GM08714 (cell line): ENCODE measurements around the gene DEGS2.

Source experiments
- H3K4me3 ChIP-seq: fragments of 200-500 bp; sonication (Bioruptor generic); 2 replicates; pipeline ENCODE4 v1.5.1; 2014; ENCODE audit warnings: mild to moderate bottlenecking, low read length, inconsistent platforms
- ZNF274 ChIP-seq: IDR thresholded peaks from 2 replicates; pipeline ENCODE4 v1.6.1; 2012; ENCODE audit warnings: mild to moderate bottlenecking, low read depth, low read length

DEGS2 gene

DNA sequence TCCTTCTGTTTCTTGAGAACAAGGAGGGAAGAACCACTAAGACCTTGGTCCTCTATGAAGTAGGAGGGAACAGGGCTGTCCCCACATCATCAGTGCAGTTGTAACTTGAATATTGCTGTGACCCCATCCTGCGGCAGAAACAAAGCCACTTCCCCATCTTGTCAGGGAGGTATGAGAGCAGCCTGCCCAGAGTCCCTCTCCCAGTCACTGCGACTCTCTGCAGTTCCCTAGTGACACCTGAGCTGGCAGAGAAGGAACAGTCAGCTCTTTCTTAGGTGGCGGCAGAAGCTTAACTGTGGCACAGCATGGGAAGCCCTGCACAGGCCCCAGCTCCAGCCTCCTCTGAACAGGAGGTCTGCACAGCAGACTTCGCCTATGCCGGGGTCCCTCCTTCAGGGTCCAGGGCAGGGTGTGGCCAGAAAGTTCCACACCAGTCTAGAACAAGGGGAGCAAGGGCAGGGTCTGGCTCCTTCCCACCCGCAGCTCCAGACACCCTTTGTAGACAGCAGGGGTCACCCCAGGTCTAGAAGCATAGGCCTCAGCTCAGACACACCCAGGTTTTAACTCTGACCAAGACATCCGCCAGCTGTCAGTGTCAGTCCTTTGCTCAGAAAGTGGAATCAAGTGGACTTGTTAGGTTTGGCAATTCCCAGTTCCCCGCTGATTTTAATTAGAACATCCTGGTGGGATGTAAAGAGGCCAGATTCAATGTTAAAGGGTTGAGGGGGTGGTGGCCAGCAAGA lies 36.8 kb downstream of the DEGS2 start:
- no peak overlapping the region for H3K4me3 ChIP-seq
- no peak for TF ChIP-seq ZNF274

DNA sequence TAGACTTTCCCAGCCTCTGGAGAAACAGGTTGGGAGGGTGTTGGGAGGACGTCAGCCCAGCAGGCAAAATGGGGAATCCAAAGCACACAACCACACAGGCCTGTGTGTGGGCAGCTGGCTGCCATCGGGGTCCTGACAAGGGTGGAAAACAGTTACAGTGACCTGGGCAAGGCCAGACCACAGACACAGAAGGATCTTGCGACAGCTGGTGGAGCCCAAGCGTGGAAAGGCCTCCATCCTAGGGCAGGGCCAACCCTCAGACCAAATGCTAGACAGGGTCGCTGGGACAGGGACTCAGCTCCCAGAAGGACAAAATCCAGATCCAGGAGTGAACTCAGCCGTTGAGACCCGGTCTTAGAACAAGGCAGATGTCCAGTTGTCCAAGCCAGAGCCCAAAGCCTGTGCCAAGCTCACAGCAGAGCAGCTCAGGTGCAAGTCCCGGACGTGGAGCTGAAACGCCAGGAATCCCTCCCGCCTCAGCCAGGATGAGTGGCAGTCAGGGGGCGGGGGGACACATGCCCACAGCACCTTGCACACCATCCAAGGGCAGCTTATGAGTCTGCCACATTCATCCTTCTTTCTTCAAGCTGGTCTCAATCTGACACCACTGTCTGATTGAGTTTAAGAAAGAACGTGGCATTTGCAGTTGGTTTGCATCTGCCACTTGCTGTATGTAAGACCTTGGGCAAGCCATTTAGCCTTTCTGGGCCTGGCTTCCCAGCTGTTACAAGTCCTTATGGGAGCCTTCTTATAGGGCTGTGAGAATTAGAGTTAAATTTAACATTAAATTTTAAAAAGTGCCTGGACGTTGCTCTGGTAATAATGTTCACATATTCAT lies 37.6 kb downstream of the DEGS2 start:
- no peak overlapping the region for H3K4me3 ChIP-seq
- no peak for TF ChIP-seq ZNF274

DNA sequence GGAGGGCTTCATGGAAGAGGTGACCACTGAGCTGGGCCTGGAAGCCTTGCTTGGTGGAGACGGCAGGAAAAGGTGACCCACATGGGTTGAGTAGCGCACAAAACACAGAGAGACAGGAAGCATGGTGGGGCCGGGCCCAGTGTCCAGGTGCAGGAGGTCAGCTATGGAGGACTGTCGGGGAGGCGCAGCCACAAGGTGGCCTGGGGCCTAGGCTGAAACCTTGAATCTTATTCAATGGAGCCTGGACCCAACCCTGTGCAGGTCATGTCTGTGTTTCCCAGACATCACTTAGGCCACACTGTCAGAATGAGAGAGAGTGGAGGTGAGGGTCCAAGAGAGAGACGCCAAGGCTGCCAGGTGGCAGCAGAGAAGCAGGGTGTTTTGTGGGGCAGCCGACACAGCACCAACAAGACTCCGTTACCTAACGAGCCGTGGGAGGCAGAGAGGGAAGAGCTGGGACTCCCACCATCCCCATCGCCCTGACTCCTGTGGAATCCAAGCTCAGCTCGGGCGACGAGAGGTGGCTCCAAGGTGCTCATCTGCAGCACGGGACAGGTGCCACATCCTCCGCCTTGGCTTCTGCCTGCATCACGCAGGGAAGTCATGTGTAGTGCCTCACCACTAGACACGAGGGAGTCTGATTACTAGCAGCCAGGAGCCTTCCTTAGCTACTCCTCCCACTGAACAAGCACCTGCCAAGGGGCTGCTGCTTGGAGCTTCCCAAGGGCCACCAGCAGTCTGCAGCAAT lies 38.7 kb downstream of the DEGS2 start:
- no peak overlapping the region for H3K4me3 ChIP-seq
- TF ChIP-seq ZNF274 = no peak

DNA sequence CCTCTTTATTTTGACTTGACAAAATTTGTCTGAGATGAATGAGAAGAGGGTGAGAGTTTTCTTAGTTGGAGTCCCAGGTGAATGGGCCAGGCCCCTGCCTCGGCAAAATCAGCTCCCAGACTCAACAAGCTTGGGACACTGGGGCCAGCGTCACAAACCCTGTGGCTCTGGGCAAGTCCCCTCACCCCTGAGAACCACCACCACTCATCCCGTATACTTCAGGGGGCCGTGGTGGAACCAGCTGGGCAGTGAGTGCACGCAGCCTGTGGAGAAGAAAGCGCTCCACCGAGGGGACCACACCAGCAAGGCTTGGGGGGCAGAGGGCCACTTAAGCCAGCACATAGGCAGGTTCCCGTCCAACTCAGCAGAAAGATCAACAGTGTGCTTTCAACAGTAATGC lies 40.2 kb downstream of the DEGS2 start:
- TF ChIP-seq ZNF274 = no peak

DNA sequence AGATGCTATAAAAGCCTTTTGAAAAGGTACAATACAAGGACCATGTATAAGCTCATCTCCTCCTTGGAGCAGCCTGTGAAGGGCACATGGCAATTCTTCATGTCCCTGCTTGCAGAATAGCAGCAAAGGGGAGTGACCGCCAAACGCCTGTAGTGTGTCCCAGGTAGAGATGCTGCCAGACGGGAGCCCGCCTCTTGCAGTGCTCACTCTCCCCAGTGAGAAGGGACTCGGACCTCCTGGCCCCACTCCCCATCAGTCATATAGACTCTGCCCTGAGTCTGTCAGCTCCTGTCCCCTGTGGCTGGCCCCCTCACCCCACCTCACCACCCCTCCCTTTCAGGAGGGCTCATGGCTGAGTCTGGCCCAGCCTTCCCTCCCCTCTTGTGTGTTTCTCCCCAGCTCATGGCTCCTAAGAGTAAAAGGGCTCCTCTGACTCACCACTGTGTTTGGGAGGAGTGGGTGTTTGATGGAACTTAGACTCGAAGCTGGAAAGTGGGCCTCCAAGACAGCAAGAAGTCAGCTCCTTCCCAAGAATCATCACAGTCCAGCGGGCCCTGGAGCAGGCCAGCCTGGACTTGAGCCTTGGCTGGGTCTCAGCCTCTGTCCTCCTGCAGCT lies 40.9 kb downstream of the DEGS2 start:
- no peak overlapping the region for H3K4me3 ChIP-seq
- TF ChIP-seq ZNF274 = no peak

More for the DNA sequence above, 40.2 kb downstream of the DEGS2 start:
- H3K4me3 ChIP-seq = no peak overlapping the region

DNA sequence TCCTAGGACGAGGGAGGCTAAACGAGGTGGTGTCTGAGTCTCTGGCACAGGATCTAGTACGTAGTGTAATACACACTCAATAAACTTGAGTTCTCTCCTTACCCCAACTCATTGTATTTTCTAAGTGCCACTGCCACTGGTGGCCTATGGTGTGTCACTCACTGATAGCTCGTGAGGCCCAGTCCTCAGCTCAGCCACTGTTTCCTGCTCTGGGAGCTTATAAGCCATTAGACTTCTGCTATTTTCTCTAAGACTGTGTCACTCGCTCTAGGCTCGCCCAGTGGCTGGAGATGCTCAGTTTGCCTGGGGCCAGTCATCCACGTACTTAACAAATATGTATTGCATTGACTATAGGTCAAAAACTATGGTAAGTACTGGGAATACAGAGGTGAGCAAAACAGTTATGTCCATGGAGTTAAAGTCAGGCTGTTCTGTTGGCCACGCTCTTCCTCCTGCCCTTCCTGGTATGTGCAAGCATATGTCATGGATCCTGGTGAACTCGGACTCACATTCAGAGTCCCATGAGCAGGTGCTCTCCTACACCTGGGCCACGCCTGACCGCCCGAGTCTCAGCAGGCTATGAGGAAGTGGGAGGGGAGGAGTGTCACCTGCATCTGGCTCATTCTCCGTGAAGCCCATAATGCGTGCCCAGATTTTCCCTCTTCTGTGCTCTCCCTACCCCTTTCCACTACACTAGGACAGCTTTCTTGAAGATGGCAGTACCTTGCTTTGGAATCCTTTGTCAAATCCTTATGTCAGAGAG lies 41.6 kb downstream of the DEGS2 start:
- H3K4me3 ChIP-seq = no peak overlapping the region
- TF ChIP-seq ZNF274 = no peak

DNA sequence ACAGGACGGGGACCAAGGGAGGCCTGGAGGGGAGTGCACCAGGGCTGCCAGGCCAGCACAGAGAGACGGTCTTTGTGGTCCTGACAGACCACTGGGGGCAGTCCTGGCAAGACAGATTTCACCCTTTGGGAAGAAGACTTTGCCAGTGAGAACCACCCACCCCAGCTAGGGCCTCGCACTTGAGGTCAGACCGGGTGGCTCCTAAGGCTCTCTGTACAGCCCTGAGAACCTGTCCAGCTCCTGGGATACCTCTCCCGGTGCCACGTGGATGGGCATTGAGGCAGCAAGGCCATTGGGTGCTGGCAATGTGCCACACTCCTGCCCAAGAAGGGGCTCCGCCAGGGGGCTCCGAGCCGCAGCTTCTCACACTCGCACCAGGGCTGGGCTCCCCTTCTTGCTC lies 42.4 kb downstream of the DEGS2 start:
- no peak for TF ChIP-seq ZNF274
- H3K4me3 ChIP-seq = no peak overlapping the region

DNA sequence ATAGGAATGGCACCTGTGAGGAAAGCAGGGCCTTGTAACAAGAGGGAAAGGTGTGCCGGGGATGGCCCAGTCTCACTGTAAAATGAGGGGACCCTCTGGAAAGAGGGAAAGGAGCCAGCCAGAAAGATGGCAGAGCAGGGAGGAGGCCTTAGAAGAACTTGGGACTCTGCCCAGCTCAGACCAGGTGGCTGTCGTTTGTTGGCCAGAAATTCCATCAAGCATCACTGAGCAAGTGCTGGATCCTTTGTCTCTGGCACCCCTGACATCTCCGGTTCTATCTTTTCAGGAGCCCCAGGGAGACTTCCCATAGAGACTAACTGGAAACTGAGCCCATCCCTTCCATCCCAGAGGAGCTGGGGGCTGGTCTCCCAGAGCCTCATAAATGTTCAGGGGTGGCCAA lies 43.3 kb downstream of the DEGS2 start:
- no peak overlapping the region for H3K4me3 ChIP-seq
- no peak for TF ChIP-seq ZNF274

DNA sequence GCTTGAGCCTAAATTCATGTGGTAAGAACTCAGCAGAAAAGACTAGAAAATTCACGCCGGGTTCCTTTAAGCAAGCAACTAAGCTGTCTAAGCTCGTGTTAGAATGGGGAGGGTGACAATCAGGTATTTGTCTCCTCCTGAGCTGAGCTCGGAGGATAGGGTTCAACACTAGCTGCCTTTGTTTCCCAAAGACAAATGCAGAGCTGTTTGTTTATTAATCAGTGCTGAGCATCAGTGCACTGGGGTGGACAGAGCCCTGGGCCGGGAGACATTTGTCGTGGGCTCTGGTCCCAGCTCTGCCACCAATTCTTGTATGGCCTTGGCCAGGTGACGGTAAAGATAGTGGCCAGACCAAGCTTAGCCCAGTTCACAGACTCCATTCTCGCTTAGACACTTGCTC lies 43.7 kb downstream of the DEGS2 start:
- H3K4me3 ChIP-seq = no peak overlapping the region
- no peak for TF ChIP-seq ZNF274

DNA sequence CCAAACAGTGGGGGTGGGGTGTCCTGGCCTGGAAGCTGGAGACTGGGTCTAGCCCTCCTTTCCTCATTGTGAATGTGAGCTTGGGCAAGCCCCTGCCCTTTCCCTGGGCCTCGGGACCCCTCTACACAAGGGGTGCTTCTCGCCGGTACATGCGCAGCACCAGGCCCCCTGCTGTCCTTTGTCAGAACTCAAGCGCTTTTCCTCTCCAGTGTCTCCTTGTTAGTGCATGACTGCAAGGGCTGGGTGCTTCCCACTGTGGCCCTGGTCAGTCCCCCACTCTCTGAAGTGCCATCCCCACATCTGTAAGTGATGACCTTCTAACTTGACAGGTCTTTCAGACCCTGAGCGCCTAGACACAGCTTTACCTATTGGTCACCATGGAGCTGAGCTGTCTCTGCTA lies 44.2 kb downstream of the DEGS2 start:
- no peak for TF ChIP-seq ZNF274
- no peak overlapping the region for H3K4me3 ChIP-seq

DNA sequence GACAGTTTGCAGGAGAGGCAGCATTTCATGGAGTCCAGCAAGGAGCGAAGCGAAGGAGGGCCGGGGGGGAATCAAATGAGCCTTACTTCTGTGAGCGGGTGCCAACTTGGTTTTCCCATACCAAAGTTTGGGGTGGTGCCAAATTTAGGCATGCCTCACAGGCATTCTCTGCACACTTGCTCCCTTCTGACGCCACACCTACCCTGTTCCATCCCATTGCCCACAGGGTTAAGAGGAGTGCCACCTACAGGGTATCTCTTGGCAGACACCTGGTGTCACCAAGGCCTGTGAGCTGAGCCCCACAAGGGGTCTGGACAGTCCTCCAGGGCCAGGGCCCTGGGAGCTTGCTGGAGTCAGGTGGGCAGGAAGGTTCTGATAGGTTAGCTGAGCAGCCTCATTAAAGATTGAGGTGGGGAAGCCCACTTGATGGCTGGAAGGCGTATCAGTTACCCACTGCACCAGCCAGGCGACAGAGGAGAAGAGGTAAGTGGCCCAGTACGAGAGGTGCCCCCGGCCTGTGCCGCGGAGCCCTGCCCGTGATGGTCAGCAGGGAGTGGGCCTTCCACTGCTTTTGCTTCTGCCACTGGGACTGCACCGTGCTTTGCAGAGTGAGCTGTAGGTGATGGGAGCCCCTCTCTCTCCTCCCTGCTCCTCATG lies 45.2 kb downstream of the DEGS2 start:
- H3K4me3 ChIP-seq = no peak overlapping the region
- TF ChIP-seq ZNF274 = no peak

DNA sequence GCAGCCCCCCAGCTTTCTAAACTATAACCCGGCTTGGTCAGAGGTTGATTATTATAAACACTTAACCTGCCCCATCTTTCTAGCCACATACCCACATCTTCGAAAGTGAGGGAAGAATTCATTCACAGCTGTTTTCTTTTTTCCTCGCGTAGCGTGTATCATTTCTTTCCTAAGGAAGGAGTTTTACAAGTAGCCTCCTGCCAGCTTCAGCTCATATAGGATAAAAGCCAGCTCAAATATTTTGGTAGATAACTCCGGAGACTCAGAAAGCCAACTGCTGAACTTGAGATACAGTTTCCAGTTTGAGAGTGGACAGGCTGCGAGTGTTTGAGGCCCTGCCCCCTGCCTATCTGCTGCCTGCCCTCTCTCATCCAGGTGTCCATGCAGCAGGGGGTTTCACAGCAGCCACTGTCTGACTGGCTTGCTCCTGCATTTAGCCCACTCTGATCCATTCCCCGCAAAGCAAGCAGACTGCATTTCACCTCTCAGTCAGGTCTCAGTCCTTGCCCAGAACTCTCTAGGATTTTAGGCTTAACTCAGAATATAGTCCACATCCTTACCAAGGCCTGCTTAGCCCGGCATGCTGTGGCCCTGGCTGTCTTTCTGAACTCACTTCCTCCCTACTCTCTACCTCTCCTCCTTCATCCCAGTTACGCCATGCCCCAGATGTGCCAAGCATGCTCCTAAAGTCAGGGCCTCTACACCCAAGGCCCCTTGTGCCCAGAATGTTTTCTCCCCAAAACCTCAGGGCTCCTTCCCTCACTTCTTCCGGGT lies 47.3 kb downstream of the DEGS2 start:
- no peak for TF ChIP-seq ZNF274

More for the DNA sequence above, 47.3 kb downstream of the DEGS2 start:
- H3K4me3 ChIP-seq = no peak overlapping the region
